T47D (cell line): ENCODE measurements around the gene NPC2.
A peak's percentile ranks its signal among the peaks of the same experiment; 100 is the strongest.

Experiments used
- DNase-seq, 2 experiments: peaks; one replicate each; pipeline versions ENCODE4 v3.0.0 to v3.0.0-alpha.2; 2011 to 2012; ENCODE audit warnings: low read depth in 1 of 2, low spot score in 1 of 2
- JUND ChIP-seq: IDR thresholded peaks from 2 replicates; pipeline ENCODE4 v1.6.1; 2012; ENCODE audit warnings: low read depth
- in situ Hi-C: cut with HindIII; loops from 2 replicates; pipeline ENCODE4 v1.10.0; 2016; ENCODE audit warnings: low sequenced_read_pairs, low pct_unique_long_range_greater_than_20kb

The NPC2 gene

DNA sequence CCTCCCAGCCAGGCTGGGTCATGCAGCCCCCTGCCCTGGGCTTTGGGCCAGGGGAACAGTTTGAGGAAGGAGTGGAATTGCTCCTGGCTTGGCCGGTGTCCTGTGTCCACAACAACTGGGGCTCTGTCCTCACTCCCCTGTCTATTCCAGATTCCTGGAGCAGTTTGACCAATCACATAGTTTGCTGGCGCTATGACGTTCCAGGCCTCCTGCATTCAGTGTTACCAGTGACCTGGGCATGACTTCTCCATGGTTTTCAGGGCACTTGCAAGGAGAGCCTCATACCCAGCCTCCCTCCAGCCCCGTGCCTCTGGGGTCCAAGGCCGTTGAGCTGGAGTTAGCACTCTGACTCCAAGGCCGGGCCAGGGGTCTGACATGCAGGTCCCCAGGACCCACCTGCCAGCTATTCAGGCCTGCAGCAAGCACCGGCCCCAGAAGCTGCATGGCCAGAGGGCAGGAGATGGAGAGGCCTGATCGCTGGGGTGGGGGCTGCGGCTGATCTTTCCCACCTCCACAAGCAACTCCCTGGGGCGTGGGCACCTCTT lies 34.7 kb upstream of the NPC2 start:
- TF ChIP-seq JUND: no peak
- in situ Hi-C loops: no loop called here
- DNase-seq: peak; percentile 42 to 64

DNA sequence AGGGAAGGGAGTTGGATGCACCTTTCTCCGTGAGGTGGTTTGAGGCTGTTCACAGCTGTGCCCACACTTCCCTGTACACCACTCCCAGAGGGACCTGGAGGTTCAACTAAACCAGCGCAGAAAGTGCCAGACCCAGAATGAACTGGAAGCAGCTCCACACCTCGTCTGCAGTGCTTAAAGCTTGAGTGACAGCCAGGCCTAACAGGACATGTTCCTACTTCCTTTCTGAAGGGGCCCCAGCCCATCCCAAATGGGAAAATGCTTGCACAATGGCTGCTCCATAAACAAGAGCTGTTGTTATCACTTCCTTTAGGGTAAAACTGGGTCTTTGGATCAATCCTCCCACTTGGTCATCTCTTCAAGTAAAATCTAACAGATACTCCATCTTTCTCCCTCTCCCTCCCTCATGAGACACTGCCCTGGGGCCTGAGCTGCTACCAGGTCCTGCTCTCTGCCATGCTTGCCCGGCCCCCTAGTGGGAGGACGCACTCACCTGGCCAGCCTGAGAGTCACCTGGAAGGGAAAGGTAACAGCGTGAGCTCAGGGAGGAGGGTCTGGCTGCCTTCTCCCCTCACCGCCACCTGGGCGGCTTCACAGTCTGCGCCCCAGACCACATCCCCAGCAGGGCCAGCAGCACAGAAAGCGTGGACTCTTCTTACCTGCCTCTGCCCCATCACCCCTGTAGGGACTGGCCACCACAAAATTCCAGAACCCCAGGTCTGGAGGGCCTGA lies 33.9 kb upstream of the NPC2 start:
- in situ Hi-C loops: no loop called here
- DNase-seq: peak; percentile 48
- TF ChIP-seq JUND: no peak

DNA sequence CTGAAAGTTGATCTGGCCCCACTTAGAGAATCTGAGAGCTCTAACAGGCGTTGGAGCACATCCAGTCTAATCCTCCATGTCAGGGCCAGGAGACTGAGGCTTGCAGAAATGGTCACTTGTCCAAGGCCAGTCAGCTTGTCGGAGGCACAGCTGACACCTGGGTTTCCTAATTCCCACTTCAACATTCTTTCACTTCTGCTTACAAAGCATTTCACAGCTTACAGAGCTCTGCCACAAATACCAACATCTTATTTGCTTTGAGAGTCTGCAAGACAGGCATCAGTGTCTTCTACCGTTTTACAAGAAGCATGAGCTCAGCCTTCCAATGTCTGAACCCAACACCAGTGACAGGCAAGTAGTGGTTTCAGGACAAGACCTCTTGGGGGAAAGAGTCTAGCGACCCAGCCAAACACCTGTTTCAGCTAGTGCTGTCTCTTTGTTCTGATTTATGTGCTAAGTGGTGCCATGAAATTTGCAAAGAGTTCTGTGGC lies 32.3 kb upstream of the NPC2 start:
- no peak for TF ChIP-seq JUND
- DNase-seq: no peak
- in situ Hi-C loops: no loop called here

DNA sequence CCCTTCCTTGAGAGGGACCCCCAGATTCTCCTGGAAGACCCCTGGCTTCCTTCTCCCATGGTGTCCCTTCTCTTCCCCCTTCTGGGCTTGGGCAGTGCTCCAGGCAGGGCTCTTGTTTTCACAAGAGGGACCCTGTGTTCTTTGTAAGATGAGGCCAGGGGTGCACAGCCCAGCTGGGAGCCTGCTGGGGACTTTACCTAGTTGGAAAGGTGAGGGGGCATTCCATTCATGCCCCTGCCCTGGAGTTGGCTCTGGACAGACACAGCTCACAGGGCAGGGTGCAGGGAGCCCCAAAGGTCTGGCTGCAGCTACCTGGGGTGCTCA lies 31.7 kb upstream of the NPC2 start:
- TF ChIP-seq JUND: no peak
- DNase-seq: no peak
- in situ Hi-C loops: no loop called here

DNA sequence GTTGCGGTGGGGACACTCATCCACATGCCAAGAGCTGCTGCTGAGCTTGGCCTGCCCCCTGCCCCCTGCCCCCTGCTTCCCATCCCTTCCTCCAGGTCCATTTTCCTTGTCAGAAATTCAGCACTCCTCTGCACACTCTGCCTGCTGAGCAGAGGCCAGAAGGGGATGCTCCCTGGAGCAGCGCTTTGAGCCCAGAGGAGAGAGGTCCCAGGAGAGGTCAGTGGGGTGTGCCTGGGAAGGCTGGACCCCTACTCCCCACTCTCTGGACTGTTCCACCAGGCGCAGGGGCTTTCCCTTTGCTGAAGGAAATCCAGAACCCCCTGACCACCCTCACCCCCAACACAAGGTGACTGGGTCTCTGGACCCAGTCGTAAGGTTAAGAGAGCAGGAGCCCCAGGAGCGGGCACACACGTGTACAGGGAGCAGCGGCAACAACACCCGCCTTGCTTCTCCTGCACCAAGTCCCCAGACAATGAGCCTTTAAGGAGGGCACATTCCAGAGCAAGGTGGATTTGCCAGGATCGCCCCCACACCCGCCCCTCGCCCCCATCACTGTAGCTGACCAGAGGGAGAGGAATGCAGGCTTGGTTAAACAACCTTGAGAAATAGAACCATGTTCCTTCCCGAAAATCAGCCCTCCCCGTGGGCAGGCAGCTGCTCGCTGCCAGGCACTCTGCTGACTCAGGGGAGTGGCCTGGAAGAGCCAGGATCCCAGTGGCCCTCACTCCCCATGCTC lies 31.1 kb upstream of the NPC2 start:
- in situ Hi-C loops: no loop called here
- no peak for TF ChIP-seq JUND
- no peak for DNase-seq

DNA sequence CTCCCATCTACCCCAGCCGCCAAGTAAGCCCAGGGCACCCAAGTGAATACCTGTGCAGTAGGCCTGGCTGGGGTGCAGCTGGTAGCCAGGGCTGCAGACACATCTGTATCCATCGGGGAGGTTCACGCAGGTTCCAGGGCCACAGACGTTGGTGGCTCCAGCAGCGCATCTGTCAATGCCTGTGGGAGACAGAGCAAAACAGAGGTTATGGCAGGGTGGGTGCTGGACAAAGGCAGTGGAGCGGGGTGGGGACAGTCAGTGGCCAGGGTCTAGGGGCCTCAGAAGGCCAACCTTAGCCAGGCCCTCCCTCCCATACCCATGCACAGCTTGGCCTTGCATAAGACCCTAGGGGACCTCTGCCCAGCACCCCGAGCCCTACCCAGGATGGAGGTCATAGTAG lies 29.6 kb upstream of the NPC2 start:
- no peak for DNase-seq
- in situ Hi-C loops: no loop called here
- TF ChIP-seq JUND: no peak

DNA sequence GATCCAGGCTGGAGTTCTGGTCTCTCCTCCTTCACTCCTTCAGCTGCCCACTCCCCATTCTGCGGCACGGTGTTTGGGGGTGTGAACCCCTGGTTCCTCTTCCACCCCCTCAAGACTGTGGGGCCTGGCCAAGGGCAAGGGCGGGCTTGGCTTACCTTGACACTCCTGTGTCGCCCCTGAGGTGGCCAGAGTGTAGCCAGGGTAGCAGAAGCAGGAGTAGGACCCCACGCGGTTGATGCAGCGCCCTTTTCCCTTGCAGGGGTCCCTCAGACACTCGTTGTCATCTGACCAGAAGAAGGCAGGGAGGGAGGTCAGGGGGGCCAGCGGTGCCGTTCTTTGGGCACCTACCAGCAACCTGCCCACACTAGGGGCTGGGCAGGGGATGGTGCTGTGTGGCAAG lies 28.7 kb upstream of the NPC2 start:
- in situ Hi-C loops: no loop called here
- no peak for DNase-seq
- no peak for TF ChIP-seq JUND

DNA sequence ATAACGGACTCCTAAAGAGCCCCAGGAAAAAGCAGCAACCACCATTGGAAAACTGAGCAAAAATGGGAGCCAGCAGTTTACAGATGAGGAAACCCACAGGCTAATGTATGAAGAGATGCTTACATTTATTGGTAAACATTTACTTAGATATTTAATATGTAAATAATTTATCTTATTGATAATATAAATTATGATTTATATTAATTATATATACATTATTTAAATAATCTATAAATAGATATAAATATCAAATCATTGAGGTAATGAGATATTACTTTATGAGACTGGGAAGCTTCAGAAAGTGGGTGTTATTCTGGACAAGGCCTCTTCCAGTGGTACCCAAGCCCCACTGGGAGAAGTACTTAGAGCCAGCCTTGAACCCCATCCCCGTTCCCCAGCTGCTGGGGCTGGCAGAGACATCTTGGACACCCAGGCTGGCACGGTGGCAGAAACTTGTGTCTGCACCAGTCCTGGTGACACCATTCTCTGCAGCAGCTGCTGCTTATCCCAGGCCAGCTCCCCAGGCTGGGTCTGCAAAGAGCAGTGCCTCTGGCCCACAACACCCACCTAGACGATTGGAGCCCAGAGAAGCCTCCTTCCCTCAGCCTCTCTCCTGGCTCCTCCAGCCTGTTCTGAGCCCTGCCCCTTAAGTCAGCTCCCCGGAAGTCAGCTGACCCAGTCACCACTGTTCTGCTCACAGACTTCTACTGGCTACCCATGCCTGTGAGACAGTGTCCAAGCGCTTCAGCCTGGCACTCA lies 26.4 kb upstream of the NPC2 start:
- in situ Hi-C loops: no loop called here
- no peak for DNase-seq
- no peak for TF ChIP-seq JUND

DNA sequence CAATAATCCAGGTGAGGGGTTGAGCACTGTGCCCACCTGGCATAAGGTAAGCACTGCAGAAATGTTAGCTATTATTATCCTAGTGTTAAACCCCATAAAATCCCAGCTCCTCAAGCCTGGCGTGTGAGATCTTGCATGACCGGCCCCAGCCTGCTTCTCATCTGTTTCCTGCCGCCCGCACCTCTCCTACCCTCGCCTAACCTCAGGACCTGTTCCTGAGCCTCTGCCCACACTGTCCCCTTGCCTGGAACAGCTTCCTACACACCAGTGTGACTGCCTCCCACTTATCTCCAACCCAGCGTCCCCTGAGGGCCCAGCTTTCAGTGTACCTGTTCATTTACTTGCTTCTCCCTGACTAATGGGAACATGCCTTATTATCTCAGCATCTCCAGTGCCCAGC lies 25.1 kb upstream of the NPC2 start:
- no peak for DNase-seq
- no peak for TF ChIP-seq JUND
- in situ Hi-C loops: no loop called here

DNA sequence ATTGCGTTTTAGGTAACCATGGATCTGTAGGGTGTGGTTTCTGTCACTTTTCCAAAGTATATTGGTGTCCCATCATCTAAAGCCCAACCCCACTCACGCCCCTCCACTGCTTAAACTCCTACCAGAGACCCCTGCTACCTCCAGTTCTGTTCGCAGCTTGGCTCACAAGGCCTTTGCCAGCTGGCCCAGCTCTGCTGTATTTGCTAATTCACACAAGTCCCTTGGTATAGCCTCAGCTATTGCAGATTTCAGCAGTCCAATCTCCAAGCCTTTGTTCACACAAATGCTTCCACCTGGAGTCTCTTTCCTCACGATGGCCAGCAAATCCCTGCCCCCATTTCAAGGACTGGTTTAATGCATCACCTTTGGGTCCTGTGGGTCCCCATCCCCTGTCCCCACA lies 24.6 kb upstream of the NPC2 start:
- in situ Hi-C loops: no loop called here
- TF ChIP-seq JUND: no peak
- DNase-seq: no peak

DNA sequence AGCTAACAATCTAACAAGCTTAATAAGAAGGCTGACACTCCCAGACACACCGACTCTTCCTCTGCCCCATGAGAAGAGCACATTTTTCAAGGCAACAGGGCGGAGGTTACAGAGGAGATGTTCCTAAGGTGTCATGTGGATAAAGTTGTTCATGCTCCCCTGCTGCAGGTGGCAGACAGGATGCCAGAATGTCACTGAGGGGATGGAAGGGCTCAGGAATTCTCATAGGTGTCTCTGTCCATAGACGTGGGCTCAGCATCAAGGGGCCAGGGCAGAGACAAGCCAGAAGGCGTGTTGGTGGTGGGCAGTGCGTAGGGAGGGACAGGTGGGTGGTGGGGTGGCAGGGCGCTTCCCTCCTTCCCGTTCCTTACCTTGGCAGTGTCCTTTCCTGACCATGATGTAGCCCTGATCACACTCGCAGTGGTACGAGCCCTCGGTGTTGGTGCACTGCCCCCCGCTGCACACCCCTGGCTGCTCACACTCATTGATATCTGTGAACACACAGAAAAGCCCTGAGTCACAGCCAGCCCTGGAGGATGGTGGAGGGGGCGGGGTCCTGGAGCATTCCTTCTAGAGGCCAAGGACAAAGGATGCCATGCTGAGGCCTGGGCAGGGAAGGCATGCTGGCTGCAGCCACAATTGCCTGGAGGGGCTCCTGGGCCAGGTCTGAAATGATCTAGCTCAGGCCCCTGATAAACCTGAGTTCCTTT lies 23.5 kb upstream of the NPC2 start:
- no peak for TF ChIP-seq JUND
- in situ Hi-C loops: no loop called here
- DNase-seq: no peak

DNA sequence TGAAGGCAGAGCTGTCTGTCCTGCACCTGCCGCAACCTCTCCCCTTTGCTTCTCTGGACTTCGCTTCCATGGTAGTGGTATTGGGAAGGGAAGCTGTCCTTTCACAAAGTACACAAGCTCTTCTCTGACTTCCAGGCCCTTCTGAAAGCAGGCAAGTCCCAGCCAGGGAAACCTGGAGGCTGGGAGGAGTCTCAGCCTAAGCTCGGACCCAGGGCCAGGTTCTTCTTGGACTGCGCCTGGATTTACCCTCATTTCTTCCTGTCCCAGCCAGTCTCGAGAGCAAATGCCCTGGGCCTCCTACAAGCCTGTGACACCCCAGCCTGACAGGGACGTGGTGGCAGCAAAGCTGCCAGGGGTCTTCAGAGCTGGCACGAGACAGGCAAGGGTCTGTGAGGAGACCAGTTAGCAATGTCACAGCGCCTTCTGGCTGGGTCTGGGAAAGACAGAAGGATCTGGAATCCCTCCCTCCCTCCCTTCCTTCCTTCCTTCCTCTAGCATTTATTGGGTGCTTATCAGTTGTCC lies 22.8 kb upstream of the NPC2 start:
- in situ Hi-C loops: no loop called here
- no peak for DNase-seq
- no peak for TF ChIP-seq JUND
